Esophagus (tissue), 2 donors: Measurements from ENCODE around the gene NXN. TPM values are rescaled to one million over a fixed set of nuclear protein-coding genes. Genes with fewer than 3 reads are reported as not detected.
A peak's percentile ranks its signal among the peaks of the same experiment; 100 is the strongest.
"Not testable (repeated sequence)": the region's sequence is repeated elsewhere in the genome, so short reads cannot be mapped to it uniquely, and the experiment has no call there.

Experiments used
- H3K27ac ChIP-seq, 2 donors: one replicate each; pipeline ENCODE4 v1.5.1; 2013; ENCODE audit warnings: low read depth in 2 of 2, mild to moderate bottlenecking in 2 of 2, inconsistent platforms in 1 of 2, low read length in 1 of 2, moderate library complexity in 1 of 2
- H3K27me3 ChIP-seq, 2 donors: one replicate each; pipeline ENCODE4 v1.6.1; 2013; ENCODE audit warnings: low read length in 2 of 2, control low read depth in 1 of 2, mild to moderate bottlenecking in 1 of 2; ENCODE audit not compliant: insufficient read depth in 2 of 2, control insufficient read depth in 1 of 2
- H3K36me3 ChIP-seq, 2 donors: one replicate each; pipeline ENCODE4 v1.6.1; 2013; ENCODE audit warnings: low read length in 1 of 2; ENCODE audit not compliant: control insufficient read depth in 2 of 2, insufficient read depth in 2 of 2
- H3K4me1 ChIP-seq, 2 donors: one replicate each; pipeline ENCODE4 v1.6.1; 2013; ENCODE audit warnings: low read length in 1 of 2; ENCODE audit not compliant: control insufficient read depth in 2 of 2, insufficient read depth in 2 of 2
- H3K4me3 ChIP-seq, 2 donors: one replicate each; pipeline ENCODE4 v1.5.1; 2013; ENCODE audit warnings: low read length in 2 of 2, mild to moderate bottlenecking in 2 of 2, low read depth in 1 of 2, moderate library complexity in 1 of 2
- H3K9me3 ChIP-seq, 2 donors: one replicate each; pipeline ENCODE4 v1.6.1; 2013; ENCODE audit warnings: mild to moderate bottlenecking in 2 of 2, low read depth in 1 of 2, low read length in 1 of 2, moderate library complexity in 1 of 2; ENCODE audit not compliant: control insufficient read depth in 2 of 2, insufficient read depth in 1 of 2
- WGBS, 2 donors: extraction: QIAGEN DNeasy Blood & Tissue Kit; methylation state at CpG; one replicate each; pipeline ENCODE4 v1.1.7; 2013; 5-methylcytosine and 5-hydroxymethylcytosine counted together
- polyA plus RNA-seq, 2 donors: library from polyadenylated mRNA; stranded (reverse); fragments of 200-250 nt; gene quantifications; one replicate each; pipeline ENCODE4 v1.2.3, GENCODE V29; 2013
- donor health status: healthy with polysubstance abuse.
- donor health status: Bipolar disorder and iron deficiency.

NXN gene
- polyA plus RNA-seq, 2 donors, result 10.1 to 24.0 TPM

DNA sequence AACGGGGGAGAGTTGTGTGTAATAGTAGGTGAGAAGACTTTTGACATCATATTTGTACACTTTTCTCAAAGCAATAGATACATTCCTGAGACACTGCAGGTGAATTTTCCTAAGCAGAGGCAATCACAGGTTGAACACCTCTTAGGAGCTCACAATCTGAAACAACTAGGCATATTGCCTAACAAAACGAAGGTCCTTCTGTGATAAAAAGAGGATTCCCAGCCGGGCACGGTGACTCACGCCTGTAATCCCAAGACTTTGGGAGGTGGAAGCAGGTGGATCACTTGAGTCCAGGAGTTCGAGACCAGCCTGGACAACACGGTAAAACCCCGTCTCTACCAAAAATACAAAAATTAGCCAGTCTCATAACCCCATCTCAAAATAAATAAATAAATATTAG is 17.4 kb downstream of the NXN start:
- Histone ChIP-seq H3K27ac (no peak overlapping the region), H3K27me3 (no peaks in the 10 kb centered on the region), H3K9me3 (no peaks in the 10 kb centered on the region), H3K4me3 (no peak overlapping the region), H3K4me1 (peaks cover 0 to 6% of the 10 kb centered on the region in 2 donors), H3K36me3 (no peaks in the 10 kb centered on the region)
- WGBS, 2 donors, result 72 to 79% methylated on average over 8 of the region's 8 CpGs

DNA sequence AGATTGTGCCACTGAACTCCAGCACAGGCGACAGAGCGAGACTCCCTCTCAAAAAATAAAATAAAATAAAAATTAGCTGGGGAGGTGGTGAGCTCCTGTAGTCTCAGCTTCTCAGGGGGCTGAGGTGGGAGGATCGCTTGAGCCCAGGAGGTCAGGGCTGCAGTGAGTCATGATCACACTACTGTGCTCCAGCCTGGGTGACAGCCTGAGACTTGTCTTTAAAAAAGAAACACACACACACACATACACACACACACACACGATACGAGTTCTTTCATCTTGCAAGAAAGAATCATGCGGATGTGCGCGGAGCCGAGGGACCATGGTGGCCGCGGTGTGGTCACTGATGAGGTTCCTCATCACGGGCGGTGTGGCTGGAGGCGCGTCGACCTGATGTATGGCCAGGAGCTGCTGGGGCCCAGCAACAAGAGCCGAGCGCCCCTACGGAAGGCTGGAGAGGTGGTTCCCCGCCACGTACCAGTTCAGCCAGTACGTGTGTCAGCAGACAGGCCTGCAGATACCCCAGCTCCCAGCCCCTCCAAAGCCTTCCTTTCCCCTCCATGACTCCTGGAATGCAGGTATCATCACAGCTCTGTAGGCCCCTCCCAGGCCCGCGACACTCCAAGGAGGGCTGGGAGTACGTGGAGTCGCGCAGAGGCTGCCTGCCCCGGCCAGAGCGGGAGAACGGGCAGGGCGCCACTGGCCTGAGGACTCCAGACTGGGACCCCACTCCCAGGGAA is 20.7 kb downstream of the NXN start:
- H3K27me3 ChIP-seq, result no peaks in the 10 kb centered on the region
- H3K4me1 ChIP-seq, result peaks cover 0 to 5% of the 10 kb centered on the region in 2 donors
- H3K27ac ChIP-seq, result no peak overlapping the region
- H3K4me3 ChIP-seq, result no peak overlapping the region
- H3K9me3 ChIP-seq, result no peaks in the 10 kb centered on the region
- 89 to 92% methylated on average over 31 of the region's 31 CpGs for WGBS, 2 donors
- no peaks in the 10 kb centered on the region for H3K36me3 ChIP-seq

DNA sequence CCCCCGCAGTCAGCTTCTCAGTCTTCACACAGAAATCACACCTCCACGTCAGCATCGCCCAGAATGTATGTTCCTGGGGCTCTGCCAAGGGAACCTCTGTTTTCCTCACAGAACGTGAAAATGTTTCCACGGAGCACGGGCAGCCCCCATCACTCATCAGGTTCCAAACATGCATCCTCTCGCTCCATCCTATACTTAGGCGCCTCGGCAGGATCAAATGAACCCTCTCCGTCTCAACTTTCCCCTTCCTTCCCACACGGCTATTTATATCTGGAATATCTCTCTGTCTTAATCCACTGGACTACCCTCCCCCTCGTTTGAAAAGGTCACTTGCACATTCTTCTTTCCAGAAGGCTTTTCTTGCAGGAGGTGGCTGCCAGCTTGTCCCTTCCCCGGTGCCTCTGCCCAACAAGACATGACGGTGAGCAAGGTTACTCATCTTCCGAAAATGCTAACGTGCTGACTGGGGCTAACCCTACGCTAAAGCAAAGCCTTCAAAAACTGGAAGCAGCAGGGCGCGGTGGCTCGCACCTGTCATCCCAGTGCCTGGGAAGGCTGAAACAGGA is 21.6 kb downstream of the NXN start:
- peak overlapping the region; percentile 26 to 57 for H3K27ac ChIP-seq
- WGBS, 2 donors, result 72 to 77% methylated on average over 20 of the region's 20 CpGs

DNA sequence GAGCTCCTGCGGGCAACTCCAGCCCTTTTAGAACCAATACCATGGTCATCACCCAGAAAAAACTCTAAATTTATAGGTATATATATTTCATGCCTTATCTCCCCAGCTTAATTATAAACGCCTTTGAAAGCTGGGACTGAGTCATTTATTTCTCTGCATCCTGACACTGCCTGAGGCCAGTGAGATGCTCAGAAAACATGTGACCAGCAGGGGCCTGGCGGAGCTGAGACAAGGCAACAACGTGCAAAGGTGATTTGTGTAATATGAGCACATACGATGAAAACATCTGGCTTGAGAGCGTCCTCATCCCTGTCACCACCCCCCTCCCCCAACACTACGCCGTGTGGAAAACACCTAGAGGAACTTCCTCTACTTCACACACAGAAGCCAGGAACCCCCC is 22.7 kb downstream of the NXN start:
- peaks cover under 1 to 5% of the 10 kb centered on the region in 2 donors for H3K4me1 ChIP-seq
- no peaks in the 10 kb centered on the region for H3K9me3 ChIP-seq
- H3K27ac ChIP-seq, result peak overlapping the region in 1 of 2 donors; percentile 29
- WGBS, 2 donors, result 54 to 59% methylated on average over 8 of the region's 8 CpGs
- H3K27me3 ChIP-seq, result no peaks in the 10 kb centered on the region
- no peaks in the 10 kb centered on the region for H3K36me3 ChIP-seq
- H3K4me3 ChIP-seq, result no peak overlapping the region

More for the DNA sequence above, 21.6 kb downstream of the NXN start:
- Histone ChIP-seq H3K27me3 (no peaks in the 10 kb centered on the region), H3K4me1 (peaks cover 0 to 5% of the 10 kb centered on the region in 2 donors), H3K9me3 (no peaks in the 10 kb centered on the region), H3K4me3 (no peak overlapping the region), H3K36me3 (no peaks in the 10 kb centered on the region)

DNA sequence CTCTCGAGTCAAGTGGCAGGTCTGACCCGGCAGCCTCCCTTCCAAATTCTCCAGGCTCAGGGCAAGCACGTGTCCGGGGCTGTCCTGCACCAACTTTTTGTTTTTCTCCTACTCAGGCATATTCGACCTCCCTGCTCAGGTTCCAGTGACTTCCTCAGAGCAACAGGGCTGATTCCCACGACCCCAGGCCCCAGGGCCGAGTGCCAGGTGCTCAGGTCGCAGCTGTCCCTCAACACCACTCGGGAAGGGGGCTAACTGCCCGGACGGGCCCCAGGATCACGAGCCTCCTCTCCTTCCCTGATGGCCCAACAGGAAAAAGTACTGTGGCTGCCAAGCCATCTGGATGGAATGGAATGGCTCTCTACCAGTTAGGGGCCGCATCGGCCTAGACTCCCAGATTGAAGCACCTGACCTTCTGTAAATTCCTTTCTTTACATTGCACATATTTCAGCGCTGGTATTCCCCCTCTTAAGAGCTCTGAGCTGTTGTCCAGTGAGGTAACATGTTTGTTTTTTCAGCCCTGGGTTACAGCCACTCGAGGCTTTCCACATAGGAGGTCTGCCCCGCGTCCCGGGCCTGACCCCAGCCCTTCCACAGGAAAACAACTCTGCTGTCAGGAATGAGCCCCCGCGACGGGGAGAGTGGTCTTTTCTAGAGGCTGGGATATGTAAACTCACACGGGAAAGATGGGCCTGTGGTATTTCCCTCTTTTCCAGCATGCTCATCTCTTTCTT is 25.0 kb downstream of the NXN start:
- H3K36me3 ChIP-seq, result no peaks in the 10 kb centered on the region
- peaks cover 2 to 5% of the 10 kb centered on the region in 2 donors for H3K4me1 ChIP-seq
- H3K27me3 ChIP-seq, result no peaks in the 10 kb centered on the region
- H3K27ac ChIP-seq, result peak overlapping the region in 1 of 2 donors; percentile 71
- no peak overlapping the region for H3K4me3 ChIP-seq
- no peaks in the 10 kb centered on the region for H3K9me3 ChIP-seq
- 56 to 60% methylated on average over 23 of the region's 23 CpGs for WGBS, 2 donors

DNA sequence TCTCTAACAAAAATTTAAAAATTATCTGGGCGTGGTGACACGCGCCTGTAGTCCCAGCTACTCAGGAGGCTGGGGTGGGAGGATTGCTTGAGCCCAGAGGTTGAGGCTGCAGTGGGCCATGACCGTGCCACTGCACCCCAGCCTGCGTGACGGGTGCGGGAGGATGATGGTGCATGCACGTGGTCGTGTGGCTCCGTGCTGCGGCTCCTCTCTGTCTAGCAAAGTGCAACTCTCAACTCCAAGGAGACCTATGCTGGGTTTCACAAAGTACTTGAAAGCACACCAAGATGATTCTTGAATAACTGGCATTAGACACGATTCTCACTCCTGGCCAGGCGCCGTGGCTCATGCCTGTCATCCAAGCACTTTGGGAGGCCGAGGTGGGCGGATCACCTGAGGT is 25.8 kb downstream of the NXN start:
- no peaks in the 10 kb centered on the region for H3K36me3 ChIP-seq
- no peak overlapping the region for H3K4me3 ChIP-seq
- WGBS, 2 donors, result 89 to 92% methylated on average over 16 of the region's 16 CpGs
- no peaks in the 10 kb centered on the region for H3K27me3 ChIP-seq
- no peaks in the 10 kb centered on the region for H3K9me3 ChIP-seq
- H3K27ac ChIP-seq, result no peak overlapping the region
- H3K4me1 ChIP-seq, result peaks cover 2 to 5% of the 10 kb centered on the region in 2 donors

DNA sequence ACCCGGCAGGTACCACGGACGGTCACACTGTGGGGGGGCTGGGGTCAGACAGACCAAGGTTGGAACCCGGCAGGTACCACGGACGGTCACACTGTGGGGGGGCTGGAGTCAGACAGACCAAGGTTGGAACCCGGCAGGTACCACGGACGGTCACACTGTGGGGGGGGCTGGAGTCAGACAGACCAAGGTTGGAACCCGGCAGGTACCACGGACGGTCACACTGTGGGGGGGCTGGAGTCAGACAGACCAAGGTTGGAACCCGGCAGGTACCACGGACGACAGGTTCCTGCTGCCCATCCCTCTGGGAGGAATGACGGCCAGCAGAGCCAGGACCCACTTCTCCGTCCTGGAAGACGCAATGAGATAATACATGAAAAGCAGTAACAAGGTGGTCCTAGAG is 27.0 kb downstream of the NXN start:
- not testable (repeated sequence) for H3K9me3 ChIP-seq, H3K27me3 ChIP-seq, H3K4me3 ChIP-seq, H3K27ac ChIP-seq, H3K4me1 ChIP-seq, H3K36me3 ChIP-seq
- WGBS, 2 donors, result 94 to 97% methylated on average over 16 to 18 of the region's 18 CpGs

DNA sequence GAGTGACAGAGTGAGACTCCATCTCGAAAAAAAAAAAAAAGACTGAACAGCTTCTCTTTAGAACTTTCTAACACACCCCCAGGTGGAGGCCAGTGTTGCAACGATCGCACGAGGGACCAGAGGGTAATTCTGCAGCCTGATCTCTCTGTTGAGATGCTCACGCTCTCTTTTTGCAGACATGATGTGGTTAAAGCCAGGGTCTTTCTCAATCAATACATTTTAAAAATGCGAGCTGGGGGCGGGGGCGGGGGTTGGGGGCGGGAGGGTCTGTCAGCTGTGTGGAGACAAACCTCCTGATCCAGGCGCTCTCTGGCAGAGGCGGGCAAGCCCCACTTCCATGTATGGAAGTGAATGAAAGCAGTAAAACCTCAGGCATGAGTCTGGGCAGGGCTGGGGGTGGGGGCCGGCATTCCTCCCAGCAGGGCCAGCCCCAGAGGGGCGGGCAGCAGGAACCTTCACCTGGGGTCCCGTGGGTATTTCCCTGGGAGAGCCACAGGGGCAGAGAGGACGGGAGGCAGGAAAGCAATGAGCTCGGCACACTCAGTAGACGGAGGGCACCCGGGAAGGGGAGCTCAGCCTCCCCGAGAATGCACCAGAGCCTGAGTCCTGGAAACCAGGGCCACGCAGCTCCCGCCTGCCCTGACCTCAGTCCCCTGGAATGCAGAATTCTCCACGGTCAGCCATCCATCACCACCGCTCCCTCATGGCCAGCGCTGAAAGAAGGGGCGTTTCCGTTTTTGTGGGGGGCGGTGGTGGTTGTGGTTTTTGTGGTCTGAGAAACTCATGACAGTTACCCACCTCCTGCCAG is 28.0 kb downstream of the NXN start:
- Histone ChIP-seq H3K4me3 (no peak overlapping the region), H3K4me1 (peaks cover 2% of the 10 kb centered on the region in 2 donors), H3K27ac (peak overlapping the region; percentile 0 to 54), H3K27me3 (no peaks in the 10 kb centered on the region), H3K9me3 (no peaks in the 10 kb centered on the region), H3K36me3 (no peaks in the 10 kb centered on the region)
- WGBS, 2 donors, result 38 to 44% methylated on average over 25 to 27 of the region's 27 CpGs

DNA sequence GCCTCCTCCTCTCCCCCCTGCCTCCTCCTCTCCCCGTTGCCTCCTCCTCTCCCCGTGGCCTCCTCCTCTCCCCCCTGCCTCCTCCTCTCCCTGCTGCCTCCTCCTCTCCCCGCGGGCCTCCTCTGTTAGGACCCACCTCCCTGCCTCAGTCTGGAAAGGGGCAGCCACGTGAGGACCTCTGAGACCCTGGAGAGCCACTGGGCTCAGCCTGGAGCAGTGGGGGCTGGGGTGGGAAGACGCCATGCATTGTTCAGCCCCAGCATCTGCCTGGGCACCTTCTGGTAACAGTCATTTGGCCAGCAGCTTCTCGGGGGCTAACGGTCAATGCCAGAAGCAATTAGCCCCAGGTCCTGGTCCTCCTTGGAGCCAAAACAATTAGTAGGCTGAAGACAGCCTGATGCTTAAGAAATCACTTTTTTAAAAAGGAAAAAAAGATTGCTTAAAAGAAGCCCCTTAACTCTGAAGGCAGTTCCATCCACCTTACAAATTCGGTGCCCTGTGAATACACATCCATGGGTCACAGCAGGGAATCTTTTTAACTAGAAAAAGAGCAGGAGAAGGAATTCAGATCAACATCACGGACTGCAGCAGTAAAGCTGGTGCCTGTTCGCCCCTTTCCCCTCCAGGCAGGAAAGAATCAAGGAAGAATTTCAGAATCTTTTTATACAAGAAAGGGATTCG is 29.8 kb downstream of the NXN start:
- Histone ChIP-seq H3K27ac (peak overlapping the region in 1 of 2 donors; percentile 56), H3K4me3 (no peak overlapping the region), H3K4me1 (peaks cover 2% of the 10 kb centered on the region in 2 donors), H3K27me3 (no peaks in the 10 kb centered on the region), H3K36me3 (no peaks in the 10 kb centered on the region), H3K9me3 (no peaks in the 10 kb centered on the region)
- 69 to 71% methylated on average over 8 to 10 of the region's 12 CpGs for WGBS, 2 donors
